Inferior parietal cortex (tissue), 1 donor: ENCODE data around the gene KDSR.

Experiments used
- DNase-seq: peaks from one replicate; pipeline ENCODE4 v3.0.0-alpha.2; 2016; ENCODE audit errors: extremely low spot score

Gene KDSR

GRCh38 chr18:63320123-63320974 lies 46.7 kb downstream of the KDSR start:
- DNase-seq, result peak; percentile 73

GRCh38 chr18:63319383-63320122 lies 47.5 kb downstream of the KDSR start, which contains the start of gene BCL2:
Gene BCL2 (minus strand): TSS chr18:63319769.
- DNase-seq, result peak; percentile 54

GRCh38 chr18:63318889-63319382 lies 48.1 kb downstream of the KDSR start:
- no peak for DNase-seq

GRCh38 chr18:63317982-63318888 lies 48.8 kb downstream of the KDSR start:
- DNase-seq, result no peak

GRCh38 chr18:63317556-63317946 lies 49.5 kb downstream of the KDSR start:
- DNase-seq, result no peak

GRCh38 chr18:63316612-63317555 lies 50.1 kb downstream of the KDSR start:
- DNase-seq, result no peak

- no peak for DNase-seq
Observed at GRCh38 chr18:63315876-63316275, 51.1 kb downstream of the KDSR start.

- no peak for DNase-seq
Observed at GRCh38 chr18:63315131-63315662, 51.8 kb downstream of the KDSR start.

GRCh38 chr18:63314062-63314790 lies 52.8 kb downstream of the KDSR start:
- DNase-seq, result no peak

GRCh38 chr18:63313396-63313917 lies 53.5 kb downstream of the KDSR start:
- no peak for DNase-seq

- no peak for DNase-seq
Observed at GRCh38 chr18:63312737-63313395, 54.1 kb downstream of the KDSR start.

GRCh38 chr18:63312019-63312409 lies 55.0 kb downstream of the KDSR start:
- no peak for DNase-seq

GRCh38 chr18:63311118-63312018 lies 55.6 kb downstream of the KDSR start:
- DNase-seq, result no peak

- no peak for DNase-seq
Observed at GRCh38 chr18:63309422-63309821, 57.6 kb downstream of the KDSR start.

GRCh38 chr18:63307551-63308200 lies 59.3 kb downstream of the KDSR start:
- DNase-seq, result no peak

GRCh38 chr18:63306819-63307550 lies 60.0 kb downstream of the KDSR start:
- DNase-seq, result no peak

GRCh38 chr18:63306249-63306648 lies 60.8 kb downstream of the KDSR start:
- no peak for DNase-seq
